Keratinocyte (primary cell): Measurements from ENCODE around the gene ZNF12. TPM values are rescaled to one million over a fixed set of nuclear protein-coding genes. Genes with fewer than 3 reads are reported as not detected.

ENCODE experiments used
- DNase-seq: peaks from one replicate; pipeline ENCODE4 v3.0.0-alpha.2; 2011; ENCODE audit warnings: low read depth, missing footprints, low spot score
- FAIRE-seq: peaks from 2 replicates; lab custom pipeline; 2011; peaks lifted over from hg19 to GRCh38; lab: Jason Lieb, UNC
- H2AFZ ChIP-seq: 2 replicates; pipeline ENCODE4 v1.6.0; 2012; ENCODE audit warnings: low read length, control low read depth, inconsistent platforms; ENCODE audit not compliant: control insufficient read depth
- H3K27ac ChIP-seq: 2 replicates; pipeline ENCODE4 v1.5.1; 2011; ENCODE audit warnings: low read length; ENCODE audit not compliant: control insufficient read depth, insufficient read depth
- H3K27me3 ChIP-seq: 3 replicates; pipeline ENCODE4 v1.6.0; 2011; ENCODE audit warnings: low read length; ENCODE audit not compliant: control insufficient read depth, insufficient read depth; ENCODE audit errors: extremely low read depth
- H3K36me3 ChIP-seq, 2 experiments: 2 replicates in 1 of 2; 3 replicates in 1 of 2; pipeline ENCODE4 v1.5.1; 2011; ENCODE audit warnings: low read length in 2 of 2, mild to moderate bottlenecking in 1 of 2; ENCODE audit not compliant: control insufficient read depth in 2 of 2, insufficient read depth in 2 of 2; ENCODE audit errors: extremely low read depth in 1 of 2
- H3K4me1 ChIP-seq: 3 replicates; pipeline ENCODE4 v1.5.1; 2011; ENCODE audit warnings: low read length; ENCODE audit not compliant: control insufficient read depth, insufficient read depth; ENCODE audit errors: extremely low read depth
- H3K4me2 ChIP-seq: 3 replicates; pipeline ENCODE4 v1.6.0; 2011; ENCODE audit warnings: low read depth, low read length; ENCODE audit not compliant: control insufficient read depth, insufficient read depth; ENCODE audit errors: extremely low read depth
- H3K4me3 ChIP-seq, 3 experiments: fragments of 200-600 bp in 1 of 3; sonication (generic) in 1 of 3; 2 replicates in 2 of 3; 3 replicates in 1 of 3; pipeline ENCODE4 v1.5.1; 2011 to 2016; ENCODE audit warnings: low read length in 3 of 3, mild to moderate bottlenecking in 3 of 3, control low read depth in 2 of 3, inconsistent platforms in 1 of 3, low read depth in 1 of 3, mixed read lengths in 1 of 3, mixed run types in 1 of 3, moderate library complexity in 1 of 3; ENCODE audit not compliant: control insufficient read depth in 2 of 3, insufficient read depth in 2 of 3; ENCODE audit errors: extremely low read depth in 1 of 3
- H3K79me2 ChIP-seq: 2 replicates; pipeline ENCODE4 v1.6.0; 2012; ENCODE audit warnings: low read length; ENCODE audit not compliant: control insufficient read depth, insufficient read depth
- H3K9ac ChIP-seq: 3 replicates; pipeline ENCODE4 v1.6.0; 2011; ENCODE audit warnings: low read length; ENCODE audit not compliant: control insufficient read depth, insufficient read depth; ENCODE audit errors: extremely low read depth
- H3K9me1 ChIP-seq: 3 replicates; pipeline ENCODE4 v1.6.0; 2011; ENCODE audit warnings: low read length; ENCODE audit not compliant: control insufficient read depth, insufficient read depth; ENCODE audit errors: extremely low read depth
- H3K9me3 ChIP-seq: 2 replicates; pipeline ENCODE4 v1.5.1; 2012; ENCODE audit warnings: low read depth, low read length; ENCODE audit not compliant: control insufficient read depth
- H4K20me1 ChIP-seq: 3 replicates; pipeline ENCODE4 v1.6.0; 2011; ENCODE audit warnings: low read length; ENCODE audit not compliant: control insufficient read depth, insufficient read depth; ENCODE audit errors: extremely low read depth
- CTCF ChIP-seq, 3 experiments: IDR thresholded peaks in 1 of 3; conservative IDR thresholded peaks in 1 of 3; optimal IDR thresholded peaks in 1 of 3; 2 replicates in 2 of 3; 3 replicates in 1 of 3; pipeline versions ENCODE3 to v1.5.1; 2011; ENCODE audit warnings: low read length in 3 of 3, mild to moderate bottlenecking in 3 of 3, moderate library complexity in 2 of 3, control low read depth in 1 of 3, inconsistent platforms in 1 of 3; ENCODE audit not compliant: insufficient read depth in 2 of 3; ENCODE audit errors: extremely low read depth in 1 of 3
- EZH2 ChIP-seq: IDR thresholded peaks from one replicate; pipeline ENCODE4 v1.6.1; 2012; ENCODE audit warnings: inconsistent platforms, mild to moderate bottlenecking, low read length, moderate library complexity
- dilution Hi-C: fragments of 300-500 bp; cut with MboI; formaldehyde crosslinking; loops from one replicate; pipeline ENCODE4 v1.7.0; 2020; ENCODE audit warnings: low sequenced_read_pairs; ENCODE audit not compliant: extremely low pct_ligation_motif_present
- polyA plus RNA-seq, 5 experiments: library from polyadenylated mRNA; depleted of rRNA in 3 of 5; stranded (reverse) in 3 of 5; stranded (forward) in 1 of 5; unstranded in 1 of 5; fragments of >200 nt; gene quantifications; 1 replicate in 1 of 5; 2 replicates in 3 of 5; 3 replicates in 1 of 5; pipeline versions ENCODE4 v1.2.1 to v1.2.3, GENCODE V29; 2011 to 2012; ENCODE audit warnings: missing spikeins in 2 of 5, low read depth in 1 of 5, low replicate concordance in 1 of 5

The ZNF12 gene
- polyA plus RNA-seq, 1 donor (not counting 4 experiments of a cell fraction or from before 2014, with no cell fraction given): 12.5 TPM

GRCh38 chr7:6643915-6644625 is 62.7 kb downstream of the ZNF12 start:
- H3K4me3 ChIP-seq: no peak overlapping the region
- peaks cover 19 to 31% of the 10 kb centered on the region in 2 experiments for H3K36me3 ChIP-seq
- TF ChIP-seq CTCF (optimal IDR thresholded peaks at IDR 0.05 in 1 of 3, IDR thresholded peaks at IDR 0.05 in 1 of 3, conservative IDR thresholded peaks at IDR 0.05 in 1 of 3; ENCODE audit: extremely low read depth in 1 of 3, insufficient read depth in 2 of 3, low read length in 3 of 3) (no peak), EZH2 (no peak)
- no peak overlapping the region for H3K27ac ChIP-seq
- H3K9ac ChIP-seq: no peak overlapping the region
- no peaks in the 10 kb centered on the region for H3K9me1 ChIP-seq
- H3K79me2 ChIP-seq: peaks cover 13% of the 10 kb centered on the region
- DNase-seq (no peak), FAIRE-seq (no peak)
- no peak overlapping the region for H3K4me2 ChIP-seq
- no peaks in the 10 kb centered on the region for H3K9me3 ChIP-seq
- no peak overlapping the region for H2AFZ ChIP-seq
- no peaks in the 10 kb centered on the region for H3K4me1 ChIP-seq
- H4K20me1 ChIP-seq: no peaks in the 10 kb centered on the region
- no peaks in the 10 kb centered on the region for H3K27me3 ChIP-seq
- dilution Hi-C loops: no loop called here

GRCh38 chr7:6642861-6643640 is 63.7 kb downstream of the ZNF12 start:
- Histone ChIP-seq H3K36me3 (peaks cover 13 to 31% of the 10 kb centered on the region in 2 experiments), H3K9ac (no peak overlapping the region), H2AFZ (no peak overlapping the region), H3K4me3 (no peak overlapping the region), H3K9me3 (no peaks in the 10 kb centered on the region), H3K4me1 (peaks cover 4% of the 10 kb centered on the region), H3K27me3 (no peaks in the 10 kb centered on the region), H3K9me1 (no peaks in the 10 kb centered on the region), H3K79me2 (peaks cover 23% of the 10 kb centered on the region), H3K27ac (no peak overlapping the region), H4K20me1 (no peaks in the 10 kb centered on the region), H3K4me2 (no peak overlapping the region)
- dilution Hi-C loops: no loop called here
- FAIRE-seq (no peak), DNase-seq (no peak)
- no peak for TF ChIP-seq CTCF (optimal IDR thresholded peaks at IDR 0.05 in 1 of 3, IDR thresholded peaks at IDR 0.05 in 1 of 3, conservative IDR thresholded peaks at IDR 0.05 in 1 of 3; ENCODE audit: extremely low read depth in 1 of 3, insufficient read depth in 2 of 3, low read length in 3 of 3)
- TF ChIP-seq EZH2: no peak
